HG02623 (cell line): ENCODE data around the gene ZNF280B.

Experiments used
- ATAC-seq: cut with Tn5 transposase; IDR thresholded peaks from one replicate; pipeline ENCODE4 v1.9.1; 2021; ENCODE audit warnings: moderate library complexity; ENCODE audit not compliant: unreplicated experiment

ZNF280B gene

GRCh38 chr22:22508274-22509176 lies at the start of gene ZNF280B:
TSS of gene ZNF280B (minus strand) at chr22:22508742. CDS start at chr22:22489398, 19,344 bp downstream.
- ATAC-seq: peak; percentile 78

GRCh38 chr22:22556995-22557925 lies 48.7 kb upstream of the ZNF280B start:
- ATAC-seq: no peak

GRCh38 chr22:22556578-22556977 lies 48.0 kb upstream of the ZNF280B start:
- no peak for ATAC-seq

- ATAC-seq: no peak
These were observed 47.1 kb upstream of the ZNF280B start for GRCh38 chr22:22555596-22555995.

GRCh38 chr22:22554587-22555284 lies 46.2 kb upstream of the ZNF280B start:
- ATAC-seq: no peak

- no peak for ATAC-seq
These were observed 45.4 kb upstream of the ZNF280B start for GRCh38 chr22:22553735-22554586.

- no peak for ATAC-seq
These were observed 44.6 kb upstream of the ZNF280B start for GRCh38 chr22:22553141-22553540.

- ATAC-seq: no peak
These were observed 44.1 kb upstream of the ZNF280B start for GRCh38 chr22:22552630-22553029.

- ATAC-seq: no peak
These were observed 42.4 kb upstream of the ZNF280B start for GRCh38 chr22:22550789-22551434.

- no peak for ATAC-seq
These were observed 40.4 kb upstream of the ZNF280B start for GRCh38 chr22:22548910-22549309.

GRCh38 chr22:22548317-22548716 lies 39.8 kb upstream of the ZNF280B start:
- ATAC-seq: no peak

GRCh38 chr22:22547692-22548300 lies 39.3 kb upstream of the ZNF280B start:
- no peak for ATAC-seq

- no peak for ATAC-seq
These were observed 38.7 kb upstream of the ZNF280B start for GRCh38 chr22:22547226-22547625.

GRCh38 chr22:22546490-22546889 lies 37.9 kb upstream of the ZNF280B start:
- ATAC-seq: no peak

GRCh38 chr22:22545084-22545483 lies 36.5 kb upstream of the ZNF280B start:
- ATAC-seq: no peak

GRCh38 chr22:22538226-22538989 lies 29.9 kb upstream of the ZNF280B start:
- no peak for ATAC-seq

GRCh38 chr22:22536916-22537315 lies 28.4 kb upstream of the ZNF280B start:
- ATAC-seq: no peak

GRCh38 chr22:22536515-22536914 lies 28.0 kb upstream of the ZNF280B start:
- ATAC-seq: no peak
